ENCODE data around the gene TLL2. TPM values are rescaled to one million over a fixed set of nuclear protein-coding genes. Genes with fewer than 3 reads are reported as not detected.
A peak's percentile ranks its signal among the peaks of the same experiment; 100 is the strongest.

Gene TLL2
- total RNA-seq, 4 donors from 2014 or later: 0.20 to 0.31 TPM; not detected in 2

DNA sequence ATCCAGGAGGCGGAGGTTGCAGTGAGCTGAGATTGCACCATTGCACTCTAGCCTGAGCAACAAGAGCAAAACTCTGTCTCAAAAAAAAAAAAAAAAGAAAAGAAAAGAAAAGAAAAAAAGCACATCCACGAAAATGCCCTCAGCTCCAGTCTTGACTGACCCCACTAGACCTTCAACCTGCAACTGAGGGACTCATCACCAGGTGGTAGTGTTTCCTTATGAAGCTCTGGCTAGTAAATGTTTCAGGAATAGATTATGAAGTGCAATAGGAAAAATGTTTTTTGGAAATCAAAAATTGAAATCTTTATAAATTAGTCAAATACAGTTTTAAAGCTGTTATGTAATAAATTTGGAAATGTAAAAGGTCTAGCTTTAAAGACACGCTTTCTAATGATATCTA lies 22.4 kb downstream of the TLL2 start:
- H3K4me3 ChIP-seq: no peak overlapping the region
- H3K27ac ChIP-seq: no peak overlapping the region
- ATAC-seq: no peak
- H3K36me3 ChIP-seq: no peaks in the 10 kb centered on the region
- 64 to 100% methylated on average over 1 to 3 of the region's 3 CpGs for WGBS, 2 donors (ENCODE audit: low coverage in 1 of 2)
- H3K4me1 ChIP-seq: no peaks in the 10 kb centered on the region
- TF ChIP-seq POLR2AphosphoS5 (IDR thresholded peaks at IDR 0.05) (no peak), EP300 (IDR thresholded peaks at IDR 0.05) (no peak), POLR2A (IDR thresholded peaks at IDR 0.05) (no peak)
- TF ChIP-seq, protein P1, sequence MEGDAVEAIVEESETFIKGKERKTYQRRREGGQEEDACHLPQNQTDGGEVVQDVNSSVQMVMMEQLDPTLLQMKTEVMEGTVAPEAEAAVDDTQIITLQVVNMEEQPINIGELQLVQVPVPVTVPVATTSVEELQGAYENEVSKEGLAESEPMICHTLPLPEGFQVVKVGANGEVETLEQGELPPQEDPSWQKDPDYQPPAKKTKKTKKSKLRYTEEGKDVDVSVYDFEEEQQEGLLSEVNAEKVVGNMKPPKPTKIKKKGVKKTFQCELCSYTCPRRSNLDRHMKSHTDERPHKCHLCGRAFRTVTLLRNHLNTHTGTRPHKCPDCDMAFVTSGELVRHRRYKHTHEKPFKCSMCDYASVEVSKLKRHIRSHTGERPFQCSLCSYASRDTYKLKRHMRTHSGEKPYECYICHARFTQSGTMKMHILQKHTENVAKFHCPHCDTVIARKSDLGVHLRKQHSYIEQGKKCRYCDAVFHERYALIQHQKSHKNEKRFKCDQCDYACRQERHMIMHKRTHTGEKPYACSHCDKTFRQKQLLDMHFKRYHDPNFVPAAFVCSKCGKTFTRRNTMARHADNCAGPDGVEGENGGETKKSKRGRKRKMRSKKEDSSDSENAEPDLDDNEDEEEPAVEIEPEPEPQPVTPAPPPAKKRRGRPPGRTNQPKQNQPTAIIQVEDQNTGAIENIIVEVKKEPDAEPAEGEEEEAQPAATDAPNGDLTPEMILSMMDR (IDR thresholded peaks at IDR 0.05): peak in 1 of 4 experiments; percentile 26
- H3K27me3 ChIP-seq: peaks cover 23% of the 10 kb centered on the region
- H3K9me3 ChIP-seq: no peaks in the 10 kb centered on the region

DNA sequence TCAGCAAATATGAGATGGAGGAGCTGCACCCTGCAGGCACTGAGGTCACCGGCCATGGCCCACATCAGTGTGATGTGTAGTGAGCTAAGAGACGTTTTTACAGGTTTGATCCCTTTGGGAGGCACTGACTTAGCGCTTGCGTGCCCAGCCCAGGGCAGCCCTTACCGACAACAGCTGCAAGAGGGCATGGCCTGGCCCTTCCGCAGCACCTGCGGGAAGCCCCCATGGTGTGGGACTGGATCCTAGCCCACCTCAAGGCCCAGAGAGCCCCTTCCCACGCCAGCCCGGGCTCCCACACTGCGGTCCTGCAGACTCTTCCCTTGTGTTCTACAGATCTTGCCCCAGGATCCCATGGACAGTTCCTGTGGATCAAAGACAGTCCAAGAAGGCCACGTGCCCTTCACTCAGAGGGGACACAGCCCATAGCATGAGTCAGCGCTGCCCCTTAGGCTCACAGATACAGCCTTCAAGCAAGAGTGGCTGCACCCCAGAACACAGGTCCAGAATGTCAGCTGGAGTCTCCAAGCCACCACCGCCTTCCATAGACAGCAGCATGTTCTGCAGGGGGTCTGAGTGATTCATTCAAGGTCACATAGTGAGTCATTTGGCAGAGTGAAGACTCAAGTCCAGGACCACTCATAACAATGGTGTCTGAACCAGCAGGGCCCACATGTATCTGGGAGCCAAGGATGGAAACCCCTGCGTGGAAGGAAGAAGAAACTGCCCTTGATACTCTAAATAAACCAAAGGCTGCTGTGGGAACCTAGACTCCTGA lies 25.4 kb downstream of the TLL2 start:
- ATAC-seq: no peak
- no peaks in the 10 kb centered on the region for H3K4me1 ChIP-seq
- H3K27me3 ChIP-seq: peaks cover 13% of the 10 kb centered on the region
- 96% methylated on average over 2 of the region's 14 CpGs; no CpG with 5 or more reads in 1 of the 2 donors for WGBS, 2 donors (ENCODE audit: low coverage in 1 of 2)
- no peak for TF ChIP-seq EP300 (IDR thresholded peaks at IDR 0.05)
- TF ChIP-seq, protein P1 (IDR thresholded peaks at IDR 0.05): no peak
- no peak overlapping the region for H3K27ac ChIP-seq
- no peak overlapping the region for H3K4me3 ChIP-seq
- H3K36me3 ChIP-seq: no peaks in the 10 kb centered on the region
- H3K9me3 ChIP-seq: peaks cover 0 to under 1% (median 0%) of the 10 kb centered on the region in 3 donors

DNA sequence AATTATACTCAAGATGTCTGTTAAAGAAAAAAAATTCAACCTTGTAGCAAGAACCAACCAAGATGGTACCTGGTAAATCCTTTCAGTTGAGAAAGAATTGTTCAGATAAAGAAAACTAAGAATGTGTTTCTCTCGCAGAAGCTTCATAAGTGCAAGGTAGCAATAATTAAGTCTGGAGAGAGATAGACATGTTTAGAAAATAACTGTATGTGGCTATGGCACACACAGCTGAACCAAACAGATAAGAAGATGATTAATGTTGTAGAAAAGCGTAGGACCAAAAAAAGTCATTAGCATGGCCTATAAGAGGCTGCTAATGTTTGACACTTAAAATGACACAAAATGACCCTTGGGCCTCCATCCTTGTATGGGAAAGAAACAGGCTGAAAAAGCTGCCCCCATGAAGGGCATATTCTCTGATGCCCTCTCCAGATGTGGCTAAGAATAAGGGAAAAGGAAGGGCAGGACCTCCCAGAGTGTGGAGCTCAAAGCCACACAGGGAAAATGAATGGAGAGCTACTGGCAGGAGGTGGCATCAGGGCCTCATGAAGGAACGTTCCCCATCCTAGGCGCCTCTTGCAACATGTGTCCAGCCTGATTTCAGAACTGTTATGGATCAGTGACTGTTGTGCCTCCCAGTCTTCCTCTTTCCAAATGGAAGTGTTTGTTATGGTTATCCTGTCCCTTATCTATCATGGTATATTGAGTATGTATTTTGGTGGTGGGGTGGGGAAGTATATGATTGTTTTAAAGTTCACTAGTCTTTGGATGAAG lies 30.7 kb downstream of the TLL2 start:
- H3K27ac ChIP-seq: no peak overlapping the region
- H3K9me3 ChIP-seq: peaks cover 0 to 5% (median 0%) of the 10 kb centered on the region in 3 donors
- no peaks in the 10 kb centered on the region for H3K36me3 ChIP-seq
- WGBS, 2 donors (ENCODE audit: low coverage in 1 of 2): 51 to 86% methylated on average over 4 of the region's 4 CpGs
- no peak overlapping the region for H3K4me3 ChIP-seq
- TF ChIP-seq EP300 (IDR thresholded peaks at IDR 0.05) (no peak), POLR2AphosphoS5 (IDR thresholded peaks at IDR 0.05) (no peak), POLR2A (IDR thresholded peaks at IDR 0.05) (no peak)
- TF ChIP-seq, protein P1 (IDR thresholded peaks at IDR 0.05): no peak
- no peak for ATAC-seq
- H3K27me3 ChIP-seq: peaks cover 24% of the 10 kb centered on the region
- no peaks in the 10 kb centered on the region for H3K4me1 ChIP-seq

DNA sequence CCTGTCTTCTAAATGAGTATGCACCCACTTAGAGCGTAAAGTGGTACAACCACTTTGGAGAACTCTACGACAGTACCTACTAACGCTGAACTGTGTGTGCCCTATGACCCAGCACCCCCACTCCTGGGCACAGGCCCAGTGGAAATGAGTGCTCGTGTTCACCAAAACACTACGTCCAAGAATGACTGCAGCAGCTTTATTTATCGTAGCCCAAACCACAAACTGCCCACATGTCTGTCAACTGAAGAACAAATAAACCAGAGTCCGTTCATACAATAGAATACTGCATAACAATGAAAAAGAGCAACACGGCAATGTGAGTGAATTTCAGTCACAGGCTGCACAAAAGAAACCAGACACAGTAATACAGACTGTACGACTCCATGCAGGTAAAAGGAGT lies 35.4 kb downstream of the TLL2 start:
- Histone ChIP-seq H3K27me3 (peaks cover 41% of the 10 kb centered on the region), H3K4me1 (no peaks in the 10 kb centered on the region), H3K4me3 (no peak overlapping the region), H3K36me3 (no peaks in the 10 kb centered on the region), H3K27ac (no peak overlapping the region), H3K9me3 (peaks cover 0 to 4% (median 0%) of the 10 kb centered on the region in 3 donors)
- TF ChIP-seq POLR2AphosphoS5 (IDR thresholded peaks at IDR 0.05): no peak
- TF ChIP-seq, protein P1 (IDR thresholded peaks at IDR 0.05): no peak
- no peak for TF ChIP-seq EP300 (IDR thresholded peaks at IDR 0.05)
- no peak for TF ChIP-seq POLR2A (IDR thresholded peaks at IDR 0.05)
- no peak for ATAC-seq
- WGBS, 2 donors (ENCODE audit: low coverage in 1 of 2): 72% methylated on average over 8 of the region's 9 CpGs; no CpG with 5 or more reads in 1 of the 2 donors

All from gastroesophageal sphincter (tissue), 4 donors.